ENCODE measurements around the gene KCTD11. TPM values are rescaled to one million over a fixed set of nuclear protein-coding genes. Genes with fewer than 3 reads are reported as not detected.

Gene KCTD11
- total RNA-seq, 1 experiment from 2014 or later, result 5.3 TPM

GRCh38 chr17:7370853-7371252, 18.9 kb downstream of the KCTD11 start:
- Histone ChIP-seq H2BK120ac (ENCODE audit: low read depth, low read length, poor library complexity, severe bottlenecking) (no peak overlapping the region), H3K4me1 (ENCODE audit: insufficient read depth, low read length) (peaks cover 5% of the 10 kb centered on the region; the same call in 1 of the 2 replicates), H3K23me2 (ENCODE audit: insufficient read length, low read depth, low read length, poor library complexity, severe bottlenecking) (no peaks in the 10 kb centered on the region), H2BK20ac (ENCODE audit: low read depth, low read length, poor library complexity, severe bottlenecking) (no peak overlapping the region), H4K8ac (replicated peaks; ENCODE audit: insufficient read length, low read depth, low read length) (no peak overlapping the region), H3T11ph (ENCODE audit: low read length) (no peak overlapping the region), H2BK12ac (ENCODE audit: insufficient read length, low read depth, low read length) (no peak overlapping the region), H3K14ac (ENCODE audit: insufficient read depth, low read length) (no peak overlapping the region), H3K23ac (ENCODE audit: insufficient read length, low read depth, low read length) (no peak overlapping the region), H4K91ac (ENCODE audit: insufficient read length, low read depth, low read length) (no peak overlapping the region), H3K27ac (ENCODE audit: insufficient read length, low read depth, low read length) (no peak overlapping the region), H4K5ac (ENCODE audit: insufficient read length, low read depth, low read length) (no peak overlapping the region), H3K4ac (ENCODE audit: low read depth, low read length) (no peak overlapping the region), H2AFZ (ENCODE audit: low read length) (no peak overlapping the region), H3K79me2 (ENCODE audit: insufficient read depth, low read length) (no peaks in the 10 kb centered on the region), H2AK5ac (ENCODE audit: insufficient read length, low read length) (no peak overlapping the region), H3K56ac (ENCODE audit: insufficient read length, low read depth, low read length) (no peak overlapping the region), H2BK15ac (ENCODE audit: low read depth, low read length) (no peak overlapping the region), H3K9ac (ENCODE audit: extremely low read depth, insufficient read length, low read length) (no peak overlapping the region), H3K79me1 (ENCODE audit: insufficient read depth, low read depth, low read length, poor library complexity, severe bottlenecking) (no peaks in the 10 kb centered on the region), H3K27me3 (ENCODE audit: insufficient read depth, low read length) (no peaks in the 10 kb centered on the region), H3K4me2 (ENCODE audit: insufficient read depth, insufficient read length, low read length) (no peak overlapping the region), H3K9me3 (ENCODE audit: control insufficient read depth, low read depth, low read length) (no peaks in the 10 kb centered on the region), H3K18ac (ENCODE audit: insufficient read length, low read depth, low read length) (no peak overlapping the region), H2BK5ac (ENCODE audit: insufficient read length, low read length) (no peak overlapping the region), H4K20me1 (ENCODE audit: control insufficient read depth, insufficient read depth, insufficient read length) (no peaks in the 10 kb centered on the region)
- Mint-ChIP-seq H3K4me3 (no peak overlapping the region), H3K36me3 (ENCODE audit: insufficient read depth in 1 of 3, low read depth in 3 of 3) (no peaks in the 10 kb centered on the region), H3K4me1 (peaks cover 5 to 24% of the 10 kb centered on the region in 2 experiments), H3K27me3 (ENCODE audit: low read depth) (peaks cover 3% of the 10 kb centered on the region; the same call in 1 of the 2 replicates), H3K27ac (no peak overlapping the region), H3K9me3 (no peaks in the 10 kb centered on the region)
- TF ChIP-seq CTCF (conservative IDR thresholded peaks at IDR 0.05), result no peak
- no CpG with 5 or more reads among the region's 4 CpGs for WGBS (ENCODE audit: extremely low coverage, insufficient read length, low lambda C conversion rate)
- DNase-seq, result no peak

Data from H9 (cell line).